Psoas muscle (tissue), 8 donors: Measurements from ENCODE around the gene RPL6. TPM values are rescaled to one million over a fixed set of nuclear protein-coding genes. Genes with fewer than 3 reads are reported as not detected.

ENCODE experiments used
- ATAC-seq, 4 donors: fragments of 200-7000 bp; cut with Tn5 transposase; one replicate each; pipeline ENCODE4 v1.9.1; 2020; ENCODE audit warnings: moderate library complexity in 3 of 4, mild to moderate bottlenecking in 2 of 4
- DNase-seq, 2 donors: peaks; one replicate each; pipeline ENCODE4 v3.0.0-alpha.2; 2020
- H3K27ac ChIP-seq: fragments of 200-600 bp; one replicate; pipeline ENCODE4 v1.8.0; 2022
- H3K27me3 ChIP-seq, 3 donors: fragments of 200-600 bp in 1 of 3; one replicate each; pipeline versions ENCODE4 v1.6.1 to v1.8.0; 2013 to 2022; ENCODE audit warnings: low read length in 2 of 3, mild to moderate bottlenecking in 2 of 3, moderate library complexity in 1 of 3; ENCODE audit not compliant: insufficient read depth in 3 of 3
- H3K36me3 ChIP-seq, 2 donors: fragments of 200-600 bp in 1 of 2; one replicate each; pipeline versions ENCODE4 v1.6.1 to v1.8.0; 2013 to 2022; ENCODE audit warnings: low read depth in 1 of 2, mild to moderate bottlenecking in 1 of 2, moderate library complexity in 1 of 2; ENCODE audit not compliant: insufficient read depth in 1 of 2
- H3K4me1 ChIP-seq: fragments of 200-600 bp; one replicate; pipeline ENCODE4 v1.8.0; 2022
- H3K4me3 ChIP-seq: fragments of 200-600 bp; one replicate; pipeline ENCODE4 v1.8.0; 2022; ENCODE audit warnings: mild to moderate bottlenecking
- H3K9me3 ChIP-seq: fragments of 200-600 bp; one replicate; pipeline ENCODE4 v1.8.0; 2022
- WGBS, 3 donors: extraction: QIAGEN DNeasy Blood & Tissue Kit; methylation state at CpG; one replicate each; pipeline versions ENCODE4 v1.1.6 to v1.1.7; 2013; 5-methylcytosine and 5-hydroxymethylcytosine counted together
- intact Hi-C, 2 donors: fragments of 100-400 bp; cut with DNase I; formaldehyde crosslinking; loops; one replicate each; pipeline versions ENCODE4 v1.11.0 to v1.14.2; 2022
- polyA plus RNA-seq, 3 donors: library from polyadenylated mRNA; stranded (reverse); fragments of 200-250 nt; gene quantifications; one replicate each; pipeline ENCODE4 v1.2.3, GENCODE V29; 2013
- total RNA-seq, 4 donors: library from RNA; stranded (reverse); fragmentation: NEBNext Ultra II Directional in 2 of 4; extraction: Animal tissue kit (Norgen Biotek cat#: 25700) in 2 of 4; gene quantifications; one replicate each; pipeline versions ENCODE4 v1.2.1 to v1.2.4, GENCODE V29; 2021 to 2023
- TF ChIP-seq, protein P1 (sequence below): fragments of 200-600 bp; IDR thresholded peaks from one replicate; pipeline ENCODE4 v1.8.0; 2022; ENCODE audit warnings: antibody characterized with exemption
- donor health status: healthy with polysubstance abuse.
- donor health status: DM: no; HTN: no; CAD: no; lungs with moderate emphysema.
- donor health status: Bipolar disorder and iron deficiency.
- donor health status: healthy.
- donor health status: DM: yes; HTN: yes; CAD: no.
- donor health status: DM: no; HTN: no; CAD: no.
- donor health status: DM: no; HTN: no; CAD: no.
- donor health status: DM: yes; HTN: yes; CAD: no.

Gene RPL6
- total and polyA plus RNA-seq, 7 donors = 743 to 1,983 (median 889) TPM

DNA sequence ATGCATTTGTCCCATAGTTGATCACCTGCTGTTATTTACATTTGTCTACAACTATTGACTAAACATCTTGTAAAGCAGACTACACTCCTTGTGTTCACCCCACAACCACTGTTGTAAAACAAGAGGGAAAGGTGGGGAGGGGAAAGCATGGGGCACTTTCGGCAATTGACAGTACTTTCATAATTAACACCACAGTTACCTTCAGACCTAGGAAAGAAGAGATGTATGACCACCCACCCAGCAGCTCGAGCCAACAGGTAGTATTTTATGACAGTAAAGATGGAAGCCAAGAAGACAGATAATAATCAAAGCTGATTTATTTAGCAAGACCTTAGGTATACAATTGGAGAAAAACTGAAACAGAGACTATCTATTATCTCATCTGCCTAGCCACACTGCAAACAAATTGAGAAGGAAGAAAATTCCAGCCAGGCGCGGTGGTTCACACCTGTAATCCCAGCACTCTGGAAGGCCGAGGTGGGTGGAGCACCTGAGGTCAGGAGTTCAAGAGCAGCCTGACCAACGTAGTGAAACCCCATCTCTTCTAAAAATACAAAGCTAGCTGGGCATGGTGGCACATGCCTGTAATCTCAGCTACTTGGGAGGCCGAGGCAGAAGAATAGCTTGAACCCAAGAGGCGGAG lies 38.4 kb downstream of the RPL6 start:
- no peak for ATAC-seq
- WGBS, 3 donors = 54 to 72% (median 62%) methylated on average over 8 of the region's 8 CpGs
- no peak overlapping the region for H3K27ac ChIP-seq
- TF ChIP-seq, protein P1, sequence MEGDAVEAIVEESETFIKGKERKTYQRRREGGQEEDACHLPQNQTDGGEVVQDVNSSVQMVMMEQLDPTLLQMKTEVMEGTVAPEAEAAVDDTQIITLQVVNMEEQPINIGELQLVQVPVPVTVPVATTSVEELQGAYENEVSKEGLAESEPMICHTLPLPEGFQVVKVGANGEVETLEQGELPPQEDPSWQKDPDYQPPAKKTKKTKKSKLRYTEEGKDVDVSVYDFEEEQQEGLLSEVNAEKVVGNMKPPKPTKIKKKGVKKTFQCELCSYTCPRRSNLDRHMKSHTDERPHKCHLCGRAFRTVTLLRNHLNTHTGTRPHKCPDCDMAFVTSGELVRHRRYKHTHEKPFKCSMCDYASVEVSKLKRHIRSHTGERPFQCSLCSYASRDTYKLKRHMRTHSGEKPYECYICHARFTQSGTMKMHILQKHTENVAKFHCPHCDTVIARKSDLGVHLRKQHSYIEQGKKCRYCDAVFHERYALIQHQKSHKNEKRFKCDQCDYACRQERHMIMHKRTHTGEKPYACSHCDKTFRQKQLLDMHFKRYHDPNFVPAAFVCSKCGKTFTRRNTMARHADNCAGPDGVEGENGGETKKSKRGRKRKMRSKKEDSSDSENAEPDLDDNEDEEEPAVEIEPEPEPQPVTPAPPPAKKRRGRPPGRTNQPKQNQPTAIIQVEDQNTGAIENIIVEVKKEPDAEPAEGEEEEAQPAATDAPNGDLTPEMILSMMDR = no peak
- H3K27me3 ChIP-seq = no peaks in the 10 kb centered on the region
- DNase-seq = no peak
- no peak overlapping the region for H3K4me3 ChIP-seq
- peaks cover 18% of the 10 kb centered on the region for H3K4me1 ChIP-seq
- intact Hi-C loops = no loop called here
- H3K36me3 ChIP-seq = no peaks in the 10 kb centered on the region
- H3K9me3 ChIP-seq = no peaks in the 10 kb centered on the region

DNA sequence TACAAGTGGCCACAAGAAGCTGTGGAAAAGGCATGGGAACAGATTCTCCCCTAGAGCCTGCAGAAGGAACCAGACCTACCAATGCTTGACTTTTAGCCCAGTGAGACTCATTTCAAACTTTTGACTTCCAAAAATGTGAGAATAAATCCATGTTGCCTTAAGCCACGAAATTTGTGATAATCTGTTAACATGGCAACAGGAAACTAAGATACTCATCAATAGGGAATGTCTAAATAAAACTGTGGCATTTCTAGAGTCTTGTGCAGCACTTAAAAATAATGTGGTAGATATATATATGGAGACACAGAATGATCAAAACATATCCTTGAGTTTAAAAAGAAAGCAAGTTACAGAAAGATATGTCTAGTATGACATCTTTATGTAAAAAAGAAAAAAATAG lies 39.2 kb downstream of the RPL6 start:
- TF ChIP-seq, protein P1 = no peak
- ATAC-seq (no peak), DNase-seq (no peak)
- no peaks in the 10 kb centered on the region for H3K27me3 ChIP-seq
- no peak overlapping the region for H3K27ac ChIP-seq
- H3K36me3 ChIP-seq = no peaks in the 10 kb centered on the region
- H3K9me3 ChIP-seq = no peaks in the 10 kb centered on the region
- WGBS, 3 donors = 33 to 44% (median 39%) methylated on average over 1 of the region's 1 CpG
- no peak overlapping the region for H3K4me3 ChIP-seq
- peaks cover 18% of the 10 kb centered on the region for H3K4me1 ChIP-seq
- intact Hi-C loops = no loop called here

GRCh38 chr12:112368856-112369255 lies 40.5 kb downstream of the RPL6 start:
- H3K9me3 ChIP-seq = no peaks in the 10 kb centered on the region
- no peaks in the 10 kb centered on the region for H3K27me3 ChIP-seq
- TF ChIP-seq, protein P1 = no peak
- H3K4me1 ChIP-seq = peaks cover 14% of the 10 kb centered on the region
- WGBS, 3 donors = 22 to 47% (median 26%) methylated on average over 6 of the region's 6 CpGs
- DNase-seq (no peak), ATAC-seq (peak in 3 of 4 donors; percentile 54 to 76 (median 75))
- H3K36me3 ChIP-seq = no peaks in the 10 kb centered on the region
- H3K27ac ChIP-seq = no peak overlapping the region
- intact Hi-C loops = no loop called here
- H3K4me3 ChIP-seq = no peak overlapping the region

DNA sequence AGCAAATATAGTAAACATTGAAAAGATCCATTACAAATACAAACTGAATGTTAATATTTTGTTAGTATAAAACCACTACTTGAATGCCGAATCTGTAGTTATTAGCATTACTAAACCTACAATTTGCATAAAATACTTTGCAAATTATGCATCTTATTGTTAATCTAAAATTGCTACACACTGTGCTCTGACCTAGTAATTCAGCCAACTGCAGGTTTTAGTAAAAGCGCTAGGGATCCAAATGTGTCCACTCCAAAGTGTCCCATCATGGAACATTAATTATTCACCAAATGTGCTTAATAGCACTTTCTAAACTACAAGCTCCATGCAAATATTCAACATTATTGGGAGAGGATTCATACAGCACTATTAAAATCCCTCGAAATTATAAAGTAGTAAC lies 41.4 kb downstream of the RPL6 start:
- 85 to 90% (median 89%) methylated on average over 3 of the region's 3 CpGs for WGBS, 3 donors
- TF ChIP-seq, protein P1 = no peak
- ATAC-seq = no peak
- Histone ChIP-seq H3K4me3 (no peak overlapping the region), H3K27ac (no peak overlapping the region), H3K4me1 (peaks cover 10% of the 10 kb centered on the region), H3K27me3 (no peaks in the 10 kb centered on the region), H3K9me3 (no peaks in the 10 kb centered on the region), H3K36me3 (no peaks in the 10 kb centered on the region)
- intact Hi-C loops = no loop called here
- no peak for DNase-seq

DNA sequence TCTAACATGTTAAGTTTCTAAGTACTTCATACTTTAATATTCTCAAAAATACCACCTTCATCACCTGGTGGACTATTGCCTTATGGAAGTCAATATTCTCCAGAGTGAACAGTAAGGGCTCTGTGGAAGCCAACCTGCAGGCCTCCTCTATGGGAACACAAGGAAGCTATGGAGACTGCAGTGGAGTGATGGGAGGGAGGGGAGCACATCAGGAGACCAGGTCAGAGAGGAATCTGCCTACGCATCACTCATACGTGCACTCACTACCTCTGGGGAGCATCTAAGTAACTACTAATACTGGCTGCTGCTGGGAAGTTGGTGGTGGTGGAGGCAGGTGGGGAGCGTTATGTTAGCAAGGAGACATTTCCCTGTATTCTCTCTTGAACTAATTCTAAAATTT lies 47.1 kb downstream of the RPL6 start:
- ATAC-seq = no peak
- intact Hi-C loops = no loop called here

More for the DNA sequence above, 47.1 kb downstream of the RPL6 start:
- Histone ChIP-seq H3K9me3 (no peaks in the 10 kb centered on the region), H3K4me3 (no peak overlapping the region), H3K27me3 (no peaks in the 10 kb centered on the region), H3K27ac (no peak overlapping the region), H3K4me1 (no peaks in the 10 kb centered on the region), H3K36me3 (no peaks in the 10 kb centered on the region)
- TF ChIP-seq, protein P1 = no peak
- no peak for DNase-seq
- 92 to 94% (median 93%) methylated on average over 3 of the region's 3 CpGs for WGBS, 3 donors
